ENCODE data around the gene CLDN5. TPM values are rescaled to one million over a fixed set of nuclear protein-coding genes. Genes with fewer than 3 reads are reported as not detected.

The CLDN5 gene
- total and polyA plus RNA-seq, 4 donors: 157 to 548 (median 364) TPM

GRCh38 chr22:19504900-19505734 lies 19.1 kb downstream of the CLDN5 start:
- DNase-seq (no peak), ATAC-seq (ENCODE audit: insufficient read depth, low FRiP score) (no peak)
- H3K27me3 ChIP-seq (ENCODE audit: control insufficient read depth in 3 of 3, insufficient read depth in 3 of 3, low read length in 2 of 3): no peaks in the 10 kb centered on the region
- no peak overlapping the region for H3K4me3 ChIP-seq
- no peak for TF ChIP-seq CTCF (IDR thresholded peaks at IDR 0.05; ENCODE audit: control extremely low read depth, extremely low read depth)
- no peak overlapping the region for H3K27ac ChIP-seq (ENCODE audit: low read depth in 1 of 2, low read length in 1 of 2)
- 77 to 81% methylated on average over 18 of the region's 18 CpGs for WGBS, 2 donors
- H3K36me3 ChIP-seq (ENCODE audit: control insufficient read depth in 4 of 4, insufficient read depth in 4 of 4, low read length in 4 of 4): no peaks in the 10 kb centered on the region
- no peak overlapping the region for H3K9ac ChIP-seq (ENCODE audit: insufficient read depth in 1 of 2, low read length in 2 of 2)
- no peaks in the 10 kb centered on the region for H3K9me3 ChIP-seq (ENCODE audit: control insufficient read depth in 4 of 4, insufficient read depth in 3 of 4, low read length in 3 of 4)
- H3K4me1 ChIP-seq (ENCODE audit: control insufficient read depth in 5 of 5, insufficient read depth in 5 of 5, low read length in 5 of 5): peaks cover 0 to 3% (median 0%) of the 10 kb centered on the region in 5 donors

GRCh38 chr22:19503869-19504268 lies 20.3 kb downstream of the CLDN5 start:
- no peak overlapping the region for H3K4me3 ChIP-seq
- peaks cover 0 to 3% (median 0%) of the 10 kb centered on the region in 5 donors for H3K4me1 ChIP-seq (ENCODE audit: control insufficient read depth in 5 of 5, insufficient read depth in 5 of 5, low read length in 5 of 5)
- H3K36me3 ChIP-seq (ENCODE audit: control insufficient read depth in 4 of 4, insufficient read depth in 4 of 4, low read length in 4 of 4): no peaks in the 10 kb centered on the region
- no peak overlapping the region for H3K9ac ChIP-seq (ENCODE audit: insufficient read depth in 1 of 2, low read length in 2 of 2)
- no peaks in the 10 kb centered on the region for H3K27me3 ChIP-seq (ENCODE audit: control insufficient read depth in 3 of 3, insufficient read depth in 3 of 3, low read length in 2 of 3)
- no peak overlapping the region for H3K27ac ChIP-seq (ENCODE audit: low read depth in 1 of 2, low read length in 1 of 2)
- no peaks in the 10 kb centered on the region for H3K9me3 ChIP-seq (ENCODE audit: control insufficient read depth in 4 of 4, insufficient read depth in 3 of 4, low read length in 3 of 4)
- DNase-seq: no peak
- WGBS, 2 donors: 94 to 97% methylated on average over 9 of the region's 9 CpGs
- ATAC-seq (ENCODE audit: insufficient read depth, low FRiP score): no peak
- no peak for TF ChIP-seq CTCF (IDR thresholded peaks at IDR 0.05; ENCODE audit: control extremely low read depth, extremely low read depth)

- no peak overlapping the region for H3K4me3 ChIP-seq
- TF ChIP-seq CTCF (IDR thresholded peaks at IDR 0.05; ENCODE audit: control extremely low read depth, extremely low read depth): no peak
- H3K27me3 ChIP-seq (ENCODE audit: control insufficient read depth in 3 of 3, insufficient read depth in 3 of 3, low read length in 2 of 3): no peaks in the 10 kb centered on the region
- no peak overlapping the region for H3K9ac ChIP-seq (ENCODE audit: insufficient read depth in 1 of 2, low read length in 2 of 2)
- DNase-seq: no peak
- no peak overlapping the region for H3K27ac ChIP-seq (ENCODE audit: low read depth in 1 of 2, low read length in 1 of 2)
- 78 to 80% methylated on average over 7 of the region's 7 CpGs for WGBS, 2 donors
- ATAC-seq (ENCODE audit: insufficient read depth, low FRiP score): no peak
- no peaks in the 10 kb centered on the region for H3K9me3 ChIP-seq (ENCODE audit: control insufficient read depth in 4 of 4, insufficient read depth in 3 of 4, low read length in 3 of 4)
- no peaks in the 10 kb centered on the region for H3K36me3 ChIP-seq (ENCODE audit: control insufficient read depth in 4 of 4, insufficient read depth in 4 of 4, low read length in 4 of 4)
- peaks cover 0 to 3% (median 0%) of the 10 kb centered on the region in 5 donors for H3K4me1 ChIP-seq (ENCODE audit: control insufficient read depth in 5 of 5, insufficient read depth in 5 of 5, low read length in 5 of 5)
These were observed 20.8 kb downstream of the CLDN5 start for GRCh38 chr22:19503367-19503766.
